Adrenal gland (tissue), 12 donors: ENCODE data around the gene SLC45A2. TPM values are rescaled to one million over a fixed set of nuclear protein-coding genes. Genes with fewer than 3 reads are reported as not detected.
A peak's percentile ranks its signal among the peaks of the same experiment; 100 is the strongest.

Experiments
- DNase-seq, 7 donors: peaks; one replicate each; pipeline ENCODE4 v3.0.0-alpha.2; 2019 to 2020
- H3K27ac ChIP-seq, 5 donors: fragments of 200-600 bp; sonication (generic) in 4 of 5; 1 replicate in 3 of 5; 2 replicates in 2 of 5; pipeline versions ENCODE4 v1.5.1 to v1.8.0; 2016 to 2020; ENCODE audit warnings: mild to moderate bottlenecking in 1 of 5
- H3K27me3 ChIP-seq: fragments of 200-600 bp; 2 replicates; pipeline ENCODE4 v1.8.0; 2021
- H3K36me3 ChIP-seq, 2 donors: fragments of 200-600 bp; replicated peaks in 1 of 2; 1 replicate in 1 of 2; 2 replicates in 1 of 2; pipeline versions ENCODE4 v1.5.1 to v1.8.0; 2018 to 2022
- H3K4me1 ChIP-seq, 2 donors: fragments of 200-600 bp; replicated peaks in 1 of 2; 1 replicate in 1 of 2; 2 replicates in 1 of 2; pipeline versions ENCODE4 v1.5.1 to v1.8.0; 2018 to 2021
- H3K4me3 ChIP-seq, 4 donors: fragments of 200-600 bp; sonication (generic) in 3 of 4; one replicate each; pipeline ENCODE4 v1.5.1; 2016 to 2018
- H3K9me3 ChIP-seq, 3 donors: fragments of 200-600 bp; sonication (generic) in 1 of 3; replicated peaks in 1 of 3; 1 replicate in 2 of 3; 2 replicates in 1 of 3; pipeline versions ENCODE4 v1.5.1 to v1.8.0; 2016 to 2021
- POLR2A ChIP-seq, 2 donors: fragments of 450-650 bp; IDR thresholded peaks; one replicate each; pipeline ENCODE4 v1.6.1; 2017; ENCODE audit warnings: antibody characterized with exemption in 2 of 2, mild to moderate bottlenecking in 2 of 2, moderate library complexity in 1 of 2
- WGBS, 4 donors: extraction: QIAGEN DNeasy Blood & Tissue Kit in 2 of 4; methylation state at CpG; one replicate each; pipeline versions ENCODE4 v1.1.5 to v1.1.7; 2013 to 2017; 5-methylcytosine and 5-hydroxymethylcytosine counted together
- intact Hi-C, 2 donors: fragments of 100-400 bp; cut with DNase I; formaldehyde crosslinking; loops; one replicate each; pipeline versions ENCODE4 v1.14.1 to v1.15.0; 2022 to 2023
- polyA plus RNA-seq, 3 donors: library from polyadenylated mRNA; stranded (reverse); fragments of 200-250 nt in 2 of 3; fragments of 350-450 nt in 1 of 3; fragmentation: Illumina TruSeq in 1 of 3; extraction: RNeasy Lipid Tissue Mini Kit (QIAGEN cat#74804) in 1 of 3; gene quantifications; one replicate each; pipeline ENCODE4 v1.2.3, GENCODE V29; 2013 to 2014
- total RNA-seq, 9 donors: library from RNA; depleted of rRNA in 4 of 9; stranded (reverse); fragments of >200 nt in 4 of 9; fragments of 120-200 nt in 1 of 9; fragmentation: NEBNext Ultra II Directional in 1 of 9; extraction: Animal tissue kit (Norgen Biotek cat#: 25700) in 1 of 9; gene quantifications; one replicate each; pipeline versions ENCODE4 v1.1.0 to v1.2.4, GENCODE V29; 2013 to 2023
- TF ChIP-seq, protein P1 (sequence below), 6 experiments: fragments of 450-650 bp in 4 of 6; fragments of 200-600 bp in 2 of 6; sonication (generic) in 1 of 6; IDR thresholded peaks; 1 replicate in 5 of 6; 2 replicates in 1 of 6; pipeline versions ENCODE4 v1.5.1 to v1.8.0; 2016 to 2021; ENCODE audit warnings: antibody characterized with exemption in 6 of 6, mild to moderate bottlenecking in 2 of 6, moderate library complexity in 1 of 6
- donor health status: healthy with polysubstance abuse.
- donor health status: Bipolar disorder and iron deficiency.
- donor health status: DM: yes; HTN: yes; CAD: no.
- donor health status: DM: no; HTN: no; CAD: no.
- donor health status: DM: no; HTN: no; CAD: no.
- donor health status: DM: yes; HTN: yes; CAD: no.

The SLC45A2 gene
- total and polyA plus RNA-seq, 12 donors: 0.03 to 0.44 (median 0.16) TPM; not detected in 9

DNA sequence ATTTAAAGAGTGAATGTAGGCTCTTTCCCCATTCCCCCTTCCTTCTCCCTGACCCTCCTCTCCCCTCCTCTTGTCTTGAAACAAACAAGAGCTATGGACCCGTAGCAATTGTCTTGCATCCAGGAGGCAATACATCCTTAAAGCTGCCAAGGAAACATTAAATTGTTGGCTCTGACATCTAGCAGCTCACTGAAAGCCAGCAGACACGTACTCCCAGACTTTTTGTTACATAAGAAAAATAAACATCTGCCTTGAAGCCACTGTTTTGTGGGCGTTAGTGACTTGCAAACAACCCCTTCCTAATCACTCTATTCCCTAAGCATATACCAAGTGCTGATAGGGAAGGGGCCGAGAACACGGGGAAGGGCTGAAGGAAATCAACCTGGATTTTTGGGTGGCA is 8.6 kb downstream of the SLC45A2 start:
- WGBS, 4 donors: 45 to 51% (median 50%) methylated on average over 5 of the region's 5 CpGs
- intact Hi-C loops: no loop called here
- H3K27ac ChIP-seq: no peak overlapping the region
- H3K9me3 ChIP-seq: no peaks in the 10 kb centered on the region
- H3K4me1 ChIP-seq: peaks cover 0 to 8% of the 10 kb centered on the region in 2 donors
- H3K4me3 ChIP-seq: no peak overlapping the region
- TF ChIP-seq, protein P1, sequence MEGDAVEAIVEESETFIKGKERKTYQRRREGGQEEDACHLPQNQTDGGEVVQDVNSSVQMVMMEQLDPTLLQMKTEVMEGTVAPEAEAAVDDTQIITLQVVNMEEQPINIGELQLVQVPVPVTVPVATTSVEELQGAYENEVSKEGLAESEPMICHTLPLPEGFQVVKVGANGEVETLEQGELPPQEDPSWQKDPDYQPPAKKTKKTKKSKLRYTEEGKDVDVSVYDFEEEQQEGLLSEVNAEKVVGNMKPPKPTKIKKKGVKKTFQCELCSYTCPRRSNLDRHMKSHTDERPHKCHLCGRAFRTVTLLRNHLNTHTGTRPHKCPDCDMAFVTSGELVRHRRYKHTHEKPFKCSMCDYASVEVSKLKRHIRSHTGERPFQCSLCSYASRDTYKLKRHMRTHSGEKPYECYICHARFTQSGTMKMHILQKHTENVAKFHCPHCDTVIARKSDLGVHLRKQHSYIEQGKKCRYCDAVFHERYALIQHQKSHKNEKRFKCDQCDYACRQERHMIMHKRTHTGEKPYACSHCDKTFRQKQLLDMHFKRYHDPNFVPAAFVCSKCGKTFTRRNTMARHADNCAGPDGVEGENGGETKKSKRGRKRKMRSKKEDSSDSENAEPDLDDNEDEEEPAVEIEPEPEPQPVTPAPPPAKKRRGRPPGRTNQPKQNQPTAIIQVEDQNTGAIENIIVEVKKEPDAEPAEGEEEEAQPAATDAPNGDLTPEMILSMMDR (IDR thresholded peaks at IDR 0.05): no peak
- no peak for TF ChIP-seq POLR2A (IDR thresholded peaks at IDR 0.05)
- no peak for DNase-seq
- H3K36me3 ChIP-seq: no peaks in the 10 kb centered on the region
- no peaks in the 10 kb centered on the region for H3K27me3 ChIP-seq

GRCh38 chr5:33973271-33973670 is 11.2 kb downstream of the SLC45A2 start:
- peaks cover 0 to 8% of the 10 kb centered on the region in 2 donors for H3K4me1 ChIP-seq
- H3K27ac ChIP-seq: no peak overlapping the region
- TF ChIP-seq, protein P1 (IDR thresholded peaks at IDR 0.05): no peak
- no peak for TF ChIP-seq POLR2A (IDR thresholded peaks at IDR 0.05)
- H3K9me3 ChIP-seq: no peaks in the 10 kb centered on the region
- no peaks in the 10 kb centered on the region for H3K36me3 ChIP-seq
- intact Hi-C loops: no loop called here
- no peaks in the 10 kb centered on the region for H3K27me3 ChIP-seq
- no peak overlapping the region for H3K4me3 ChIP-seq
- no peak for DNase-seq
- 72 to 86% (median 79%) methylated on average over 2 of the region's 2 CpGs for WGBS, 4 donors

GRCh38 chr5:33969572-33970452 is 14.7 kb downstream of the SLC45A2 start:
- intact Hi-C loops: loop anchor here in 1 of 2 donors (10.0 kb wide), 1 partner anchor 495 kb away; no protein-coding TSS in a partner anchor
- no peaks in the 10 kb centered on the region for H3K27me3 ChIP-seq
- no peak overlapping the region for H3K27ac ChIP-seq
- DNase-seq: peak; percentile 17 to 55 (median 32)
- TF ChIP-seq, protein P1 (IDR thresholded peaks at IDR 0.05): peak; percentile 23 to 75 (median 66)
- TF ChIP-seq POLR2A (IDR thresholded peaks at IDR 0.05): no peak
- no peaks in the 10 kb centered on the region for H3K36me3 ChIP-seq
- peaks cover 0 to 8% of the 10 kb centered on the region in 2 donors for H3K4me1 ChIP-seq
- 46 to 78% (median 56%) methylated on average over 8 to 10 of the region's 10 CpGs for WGBS, 4 donors
- H3K4me3 ChIP-seq: no peak overlapping the region
- H3K9me3 ChIP-seq: no peaks in the 10 kb centered on the region

DNA sequence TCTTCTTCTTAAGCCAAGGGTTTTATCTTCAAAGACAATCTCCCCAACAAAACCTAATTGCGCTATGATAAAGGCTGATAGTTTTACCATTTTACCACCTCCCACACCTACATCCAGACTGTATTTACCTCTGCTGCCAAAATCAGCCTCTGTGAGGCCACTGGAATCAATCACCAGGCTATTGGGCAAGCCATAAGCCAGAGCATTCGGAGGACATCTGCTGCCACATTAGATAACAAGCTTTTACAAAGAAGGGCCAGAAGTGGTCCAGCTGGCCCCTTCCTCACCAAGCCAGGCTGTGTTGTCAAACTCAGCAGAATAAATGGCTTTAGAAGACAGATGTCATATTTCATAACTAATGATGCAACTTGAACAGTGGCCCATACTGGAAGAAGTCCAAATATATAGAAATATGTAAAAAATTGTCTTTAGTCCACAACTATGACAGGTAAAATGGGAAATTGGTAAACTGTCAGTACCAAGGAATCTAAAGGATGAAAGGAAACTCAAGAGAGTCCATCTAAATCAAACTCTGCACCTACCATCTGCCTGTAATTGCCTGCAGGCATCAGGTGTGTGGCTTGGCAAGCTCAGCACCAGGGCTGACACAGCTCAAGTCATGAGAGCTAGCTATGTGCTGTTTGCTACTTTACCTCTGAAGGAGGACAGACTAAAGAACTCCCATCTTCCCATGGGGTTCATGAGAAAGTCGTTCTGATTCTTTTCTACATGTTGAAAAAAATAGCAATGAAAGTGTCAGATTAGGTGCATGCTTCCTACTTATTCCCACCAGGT is 16.1 kb downstream of the SLC45A2 start:
- DNase-seq: peak in 1 of 7 donors; percentile 6
- intact Hi-C loops: loop anchor here in 1 of 2 donors (10.0 kb wide), 1 partner anchor 494 kb away; no protein-coding TSS in a partner anchor
- WGBS, 4 donors: 65 to 80% (median 69%) methylated on average over 3 of the region's 3 CpGs

More for the DNA sequence above, 16.1 kb downstream of the SLC45A2 start:
- Histone ChIP-seq H3K4me3 (no peak overlapping the region), H3K36me3 (no peaks in the 10 kb centered on the region), H3K27me3 (no peaks in the 10 kb centered on the region), H3K27ac (no peak overlapping the region), H3K9me3 (no peaks in the 10 kb centered on the region), H3K4me1 (no peaks in the 10 kb centered on the region)
- TF ChIP-seq, protein P1 (IDR thresholded peaks at IDR 0.05): no peak
- TF ChIP-seq POLR2A (IDR thresholded peaks at IDR 0.05): no peak
